GM23338 (cell line): Measurements from ENCODE around the gene TLR3.

ENCODE experiments used
- CTCF ChIP-seq, 2 experiments: fragments of 200-600 bp in 1 of 2; sonication (generic) in 1 of 2; conservative IDR thresholded peaks; 2 replicates each; pipeline versions ENCODE4 v1.5.1 to v1.6.1; 2016 to 2017; ENCODE audit warnings: antibody characterized with exemption in 2 of 2, low read depth in 2 of 2, mild to moderate bottlenecking in 2 of 2, moderate library complexity in 1 of 2
- EZH2 ChIP-seq: fragments of 200-600 bp; sonication (generic); IDR thresholded peaks from one replicate; pipeline ENCODE4 v1.8.0; 2017; ENCODE audit warnings: antibody characterized with exemption, mild to moderate bottlenecking, low read depth; ENCODE audit not compliant: unreplicated experiment
- EZH2phosphoT487 ChIP-seq: fragments of 200-600 bp; sonication (generic); IDR thresholded peaks from one replicate; pipeline ENCODE4 v1.8.1; 2018; ENCODE audit warnings: antibody characterized with exemption; ENCODE audit not compliant: unreplicated experiment
- JUNB ChIP-seq: IDR thresholded peaks from one replicate; pipeline ENCODE4 v1.6.1; 2016; ENCODE audit warnings: antibody characterized with exemption; ENCODE audit not compliant: unreplicated experiment
- POLR2AphosphoS5 ChIP-seq: IDR thresholded peaks from 2 replicates; pipeline ENCODE4 v1.6.1; 2016; ENCODE audit warnings: antibody characterized with exemption, low read depth
- REST ChIP-seq: IDR thresholded peaks from one replicate; pipeline ENCODE4 v1.6.1; 2018; ENCODE audit warnings: antibody characterized with exemption; ENCODE audit not compliant: unreplicated experiment
- STAT1 ChIP-seq: IDR thresholded peaks from one replicate; pipeline ENCODE4 v1.6.1; 2016; ENCODE audit warnings: antibody characterized with exemption; ENCODE audit not compliant: unreplicated experiment
- ZNF114 ChIP-seq: fragments of 250-450 bp; sonication (Bioruptor Pico); IDR thresholded peaks from 2 replicates; pipeline ENCODE4 v1.5.0; 2020; ENCODE audit warnings: mild to moderate bottlenecking, moderate library complexity

GRCh38 chr4:186030399-186030775 is 38.6 kb upstream of the TLR3 start:
- no peak for TF ChIP-seq CTCF (conservative IDR thresholded peaks at IDR 0.05; ENCODE audit: low read depth in 2 of 2)
- no peak for TF ChIP-seq JUNB
- no peak for TF ChIP-seq EZH2
- TF ChIP-seq POLR2AphosphoS5 = no peak
- TF ChIP-seq EZH2phosphoT487 = no peak
- TF ChIP-seq STAT1 = no peak
- TF ChIP-seq REST = no peak
- TF ChIP-seq ZNF114 = no peak
